SK-N-MC (cell line): ENCODE data around the gene SCML1.

Experiments
- DNase-seq: peaks from one replicate; pipeline ENCODE4 v3.0.0-alpha.2; 2011; ENCODE audit warnings: low read depth, low spot score
- H3K27ac ChIP-seq: fragments of 200-600 bp; sonication (generic); 2 replicates; pipeline ENCODE4 v1.5.1; 2016; ENCODE audit warnings: mixed run types
- H3K36me3 ChIP-seq: fragments of 200-600 bp; sonication (generic); 2 replicates; pipeline ENCODE4 v1.6.1; 2017; ENCODE audit warnings: antibody characterized with exemption, low read length, mixed read lengths; ENCODE audit not compliant: insufficient read depth
- H3K4me3 ChIP-seq: fragments of 200-600 bp; sonication (generic); 2 replicates; pipeline ENCODE4 v1.5.1; 2016
- H3K9ac ChIP-seq: fragments of 200-600 bp; sonication (generic); 2 replicates; pipeline ENCODE4 v1.8.0; 2017; ENCODE audit warnings: mixed run types, mixed read lengths; ENCODE audit not compliant: insufficient read length
- H3K9me3 ChIP-seq: fragments of 200-600 bp; sonication (generic); 2 replicates; pipeline ENCODE4 v1.6.1; 2017; ENCODE audit warnings: low read depth, mild to moderate bottlenecking, antibody characterized with exemption, low read length, moderate library complexity, mixed read lengths
- EZH2 ChIP-seq: fragments of 200-600 bp; sonication (generic); IDR thresholded peaks from one replicate; pipeline ENCODE4 v1.6.1; 2017; ENCODE audit warnings: antibody characterized with exemption
- FOXP2 ChIP-seq: optimal IDR thresholded peaks from 2 replicates; pipeline ENCODE3; 2011; ENCODE audit warnings: mild to moderate bottlenecking, moderate library complexity; ENCODE audit not compliant: insufficient read depth; ENCODE audit errors: extremely low read length, control extremely low read depth
- POLR2AphosphoS5 ChIP-seq: IDR thresholded peaks from 2 replicates; pipeline ENCODE4 v1.6.1; 2012; ENCODE audit warnings: mild to moderate bottlenecking, low read depth, low read length, borderline replicate concordance

Gene SCML1

DNA sequence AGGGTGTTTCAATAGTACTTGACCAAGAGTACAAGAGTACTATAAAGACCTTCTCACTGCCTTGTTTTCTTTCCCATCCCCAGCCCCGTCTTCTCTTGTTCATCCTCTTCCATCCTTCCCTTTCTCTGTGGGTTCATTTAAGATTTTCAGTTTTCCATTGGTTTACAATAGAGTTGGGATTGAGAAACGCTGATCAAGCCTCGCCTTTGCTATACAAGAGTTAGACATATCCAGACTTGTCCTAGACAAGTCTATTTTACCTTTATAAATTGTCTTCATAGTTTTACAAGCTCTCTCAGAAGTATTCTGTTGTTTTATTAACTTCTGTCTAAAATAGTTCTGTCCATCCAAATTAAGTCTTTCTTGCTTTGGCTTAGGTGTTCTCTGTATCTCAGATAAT, 29.6 kb upstream of the SCML1 start:
- Histone ChIP-seq H3K27ac (no peak overlapping the region), H3K9me3 (no peaks in the 10 kb centered on the region), H3K36me3 (no peaks in the 10 kb centered on the region), H3K9ac (no peak overlapping the region), H3K4me3 (no peak overlapping the region)
- no peak for TF ChIP-seq EZH2
- TF ChIP-seq POLR2AphosphoS5 = no peak
- TF ChIP-seq FOXP2 = no peak
- DNase-seq = no peak

DNA sequence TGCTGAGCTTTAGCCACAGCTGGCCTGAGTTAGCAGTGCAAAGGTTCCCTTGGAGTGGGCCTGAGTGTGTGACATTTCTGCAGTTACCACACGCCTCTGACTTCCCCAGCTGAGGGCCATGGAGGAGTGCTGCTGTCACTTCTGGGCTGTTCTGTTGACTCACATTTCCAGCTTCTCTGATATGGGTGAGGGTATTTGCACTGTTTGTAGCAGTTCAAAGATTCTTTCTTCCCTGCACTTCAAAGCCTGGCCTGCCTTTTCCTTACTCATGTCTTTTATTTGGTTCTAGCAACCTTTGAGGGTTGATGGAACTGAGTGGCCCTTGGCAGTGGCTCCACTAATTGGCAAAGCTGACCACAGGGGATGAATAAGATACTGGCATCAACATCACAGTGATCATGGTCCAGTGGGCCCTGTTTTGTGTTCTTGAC, 26.4 kb upstream of the SCML1 start:
- H3K9ac ChIP-seq = no peak overlapping the region
- no peaks in the 10 kb centered on the region for H3K9me3 ChIP-seq
- no peak overlapping the region for H3K27ac ChIP-seq
- DNase-seq = no peak
- H3K36me3 ChIP-seq = no peaks in the 10 kb centered on the region
- TF ChIP-seq FOXP2 (no peak), POLR2AphosphoS5 (no peak), EZH2 (no peak)
- no peak overlapping the region for H3K4me3 ChIP-seq

DNA sequence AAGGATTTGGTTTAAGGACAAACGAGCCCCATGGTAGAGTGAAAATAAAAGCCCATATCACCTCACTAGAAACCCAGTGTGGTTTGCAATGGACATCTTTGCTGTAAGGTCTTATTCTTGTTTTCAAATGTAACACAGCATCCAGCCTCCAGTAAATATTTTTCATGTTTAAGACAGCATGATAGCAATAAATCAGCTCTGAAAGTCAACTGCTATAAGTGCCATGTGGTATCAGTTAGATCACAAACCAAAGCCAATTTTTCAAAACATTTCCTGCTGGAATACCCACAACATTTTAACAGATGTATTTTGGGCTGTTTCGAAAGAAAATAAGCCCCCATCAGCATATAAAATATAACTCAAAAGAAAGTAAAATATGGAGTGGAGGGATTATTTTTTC, 24.0 kb upstream of the SCML1 start:
- H3K36me3 ChIP-seq = no peaks in the 10 kb centered on the region
- DNase-seq = no peak
- H3K9me3 ChIP-seq = no peaks in the 10 kb centered on the region
- H3K9ac ChIP-seq = no peak overlapping the region
- H3K27ac ChIP-seq = no peak overlapping the region
- no peak overlapping the region for H3K4me3 ChIP-seq
- TF ChIP-seq POLR2AphosphoS5 (no peak), EZH2 (no peak), FOXP2 (no peak)

DNA sequence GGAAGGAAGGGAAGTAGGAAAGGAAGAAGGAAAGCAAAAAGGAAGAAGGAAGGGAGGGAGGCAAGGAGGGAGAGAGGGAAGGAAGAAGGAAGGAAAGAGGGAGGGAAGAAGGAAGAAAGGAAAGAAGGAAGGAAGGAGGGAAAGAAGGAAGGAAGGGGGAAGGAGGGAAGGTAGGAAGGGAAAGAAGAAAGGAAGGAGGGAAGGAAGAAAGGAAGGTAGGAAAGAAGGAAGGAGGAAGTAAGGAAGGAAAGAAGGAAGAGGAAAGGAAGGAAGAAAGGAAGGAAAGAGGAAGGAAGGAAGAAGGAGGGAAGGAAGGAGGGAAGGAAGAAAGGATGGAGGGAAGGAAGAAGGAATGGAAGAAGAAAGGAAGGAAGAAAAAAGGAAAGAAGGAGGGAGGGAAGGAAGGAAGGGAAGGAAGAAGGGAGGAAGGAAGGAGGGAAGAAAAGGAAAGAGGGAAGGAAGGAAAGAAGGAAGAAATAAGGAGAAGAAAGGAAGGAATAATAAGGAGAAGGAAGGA, 18.6 kb upstream of the SCML1 start:
- Histone ChIP-seq H3K9ac (no peak overlapping the region), H3K9me3 (no peaks in the 10 kb centered on the region), H3K36me3 (no peaks in the 10 kb centered on the region), H3K4me3 (no peak overlapping the region), H3K27ac (no peak overlapping the region)
- no peak for TF ChIP-seq POLR2AphosphoS5
- no peak for TF ChIP-seq FOXP2
- no peak for TF ChIP-seq EZH2
- DNase-seq = no peak

DNA sequence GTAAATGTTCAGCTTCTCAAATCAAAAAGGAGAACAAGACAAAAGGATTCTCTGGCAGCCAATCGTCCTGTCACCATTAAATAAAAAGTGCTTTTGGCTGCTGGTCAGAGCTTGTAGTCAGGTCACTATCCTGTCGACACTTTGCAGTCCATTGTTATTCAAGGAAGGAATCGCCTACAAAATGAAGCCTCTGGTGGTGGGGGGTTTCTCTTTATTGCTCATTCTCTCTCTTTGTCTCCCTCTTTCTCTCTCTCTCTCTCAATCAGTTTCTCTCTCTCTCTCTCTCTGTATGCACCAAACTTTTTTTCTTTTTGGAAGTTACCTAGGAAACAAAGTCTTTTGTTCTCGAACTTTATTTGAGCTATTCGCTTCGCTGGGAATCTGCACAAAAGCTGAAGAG, 17.6 kb upstream of the SCML1 start:
- Histone ChIP-seq H3K9ac (no peak overlapping the region), H3K27ac (no peak overlapping the region), H3K4me3 (no peak overlapping the region), H3K36me3 (no peaks in the 10 kb centered on the region), H3K9me3 (no peaks in the 10 kb centered on the region)
- no peak for TF ChIP-seq EZH2
- TF ChIP-seq FOXP2 = no peak
- no peak for TF ChIP-seq POLR2AphosphoS5
- no peak for DNase-seq

DNA sequence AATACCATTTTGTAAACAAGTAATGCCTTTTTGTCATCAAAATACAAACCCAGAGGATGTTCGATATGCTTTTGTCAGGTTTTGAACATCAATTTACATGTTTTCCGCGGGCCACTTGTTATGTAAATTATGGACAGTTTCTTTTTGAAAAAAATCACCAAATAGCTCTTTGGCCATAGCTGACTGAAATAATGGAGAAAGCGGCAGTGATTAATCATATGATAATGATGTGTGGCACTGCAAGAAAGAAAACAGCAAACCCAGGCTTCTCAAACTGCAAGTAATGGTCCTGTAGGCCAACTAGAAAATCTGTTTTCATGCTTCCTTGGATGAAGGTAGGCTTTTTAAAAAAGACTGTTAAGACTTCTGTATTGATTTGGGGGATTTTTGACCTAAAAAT, 15.6 kb upstream of the SCML1 start:
- H3K9me3 ChIP-seq = no peaks in the 10 kb centered on the region
- H3K27ac ChIP-seq = no peak overlapping the region
- no peak overlapping the region for H3K9ac ChIP-seq
- H3K4me3 ChIP-seq = no peak overlapping the region
- no peaks in the 10 kb centered on the region for H3K36me3 ChIP-seq
- no peak for DNase-seq
- no peak for TF ChIP-seq POLR2AphosphoS5
- TF ChIP-seq EZH2 = no peak
- TF ChIP-seq FOXP2 = no peak

DNA sequence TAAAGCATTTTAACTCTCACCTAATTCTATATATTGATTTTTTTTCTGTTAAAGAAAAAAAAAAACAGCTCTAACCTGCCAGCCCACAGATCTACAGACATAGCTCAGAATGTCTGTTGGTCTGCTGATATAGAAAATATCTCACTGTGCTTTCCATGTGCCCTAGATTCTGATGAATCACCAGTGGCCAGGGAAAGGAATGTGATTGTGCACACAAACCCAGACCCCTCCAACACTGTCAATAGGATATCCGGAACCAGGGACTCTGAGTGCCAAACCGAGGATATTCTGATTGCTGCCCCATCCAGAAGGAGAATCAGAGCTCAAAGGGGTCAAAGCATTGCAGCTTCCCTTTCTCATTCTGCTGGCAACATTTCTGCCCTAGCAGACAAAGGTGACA, 12.1 kb upstream of the SCML1 start:
- Histone ChIP-seq H3K36me3 (no peaks in the 10 kb centered on the region), H3K9ac (no peak overlapping the region), H3K4me3 (no peak overlapping the region), H3K27ac (no peak overlapping the region), H3K9me3 (no peaks in the 10 kb centered on the region)
- no peak for DNase-seq
- TF ChIP-seq FOXP2 (no peak), POLR2AphosphoS5 (no peak), EZH2 (no peak)

DNA sequence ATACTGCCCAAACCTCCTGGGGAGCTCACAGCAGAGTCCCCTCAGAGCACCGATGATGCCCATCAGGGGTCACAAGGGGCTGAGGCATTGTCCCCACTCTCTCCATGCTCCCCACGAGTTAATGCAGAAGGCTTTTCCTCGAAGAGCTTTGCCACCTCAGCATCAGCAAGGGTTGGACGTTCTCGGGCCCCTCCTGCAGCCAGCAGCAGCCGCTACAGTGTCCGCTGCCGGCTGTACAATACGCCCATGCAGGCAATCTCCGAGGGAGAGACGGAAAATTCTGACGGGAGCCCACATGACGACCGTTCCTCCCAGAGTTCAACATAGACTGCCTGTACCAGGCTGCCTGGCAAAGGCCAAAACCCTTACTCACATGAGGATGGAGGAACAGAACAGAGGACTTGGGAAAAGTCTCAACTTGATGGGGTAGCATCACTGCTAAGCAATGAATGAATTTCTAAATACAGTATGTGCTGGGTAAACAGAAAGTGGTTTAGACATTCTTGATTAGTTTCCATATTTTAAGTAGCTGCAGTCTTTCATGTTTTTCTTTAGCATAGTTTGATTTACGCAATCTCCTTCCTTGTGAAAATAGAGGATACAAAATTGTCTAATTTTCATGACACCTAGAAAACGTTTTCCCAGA, 5.0 kb upstream of the SCML1 start:
- no peak overlapping the region for H3K9ac ChIP-seq
- TF ChIP-seq POLR2AphosphoS5 (no peak), FOXP2 (no peak), EZH2 (no peak)
- no peak for DNase-seq
- no peak overlapping the region for H3K27ac ChIP-seq
- H3K4me3 ChIP-seq = no peak overlapping the region
- no peaks in the 10 kb centered on the region for H3K9me3 ChIP-seq
- H3K36me3 ChIP-seq = no peaks in the 10 kb centered on the region

DNA sequence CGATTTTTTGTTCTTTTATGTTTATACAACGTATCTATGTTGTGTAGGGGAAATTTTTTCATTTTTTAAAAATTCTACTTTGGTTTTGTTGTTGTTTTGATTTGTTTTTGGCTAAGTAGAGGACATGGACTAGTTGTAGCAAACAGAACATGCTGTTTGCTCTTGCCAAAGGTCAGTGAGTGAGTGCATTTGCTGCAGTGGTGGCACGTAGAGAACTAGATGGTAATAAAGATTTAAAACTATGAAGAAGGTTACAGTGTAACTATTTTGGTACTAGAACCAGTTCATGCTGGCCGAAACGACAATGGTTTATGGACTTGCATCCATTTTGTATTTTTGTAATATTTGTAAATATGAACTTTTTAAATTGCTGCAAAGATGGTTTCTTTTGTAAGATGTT, 1.9 kb upstream of the SCML1 start:
- no peaks in the 10 kb centered on the region for H3K36me3 ChIP-seq
- H3K27ac ChIP-seq = peak overlapping the region; percentile 10; the same call in 1 of the 2 replicates
- TF ChIP-seq FOXP2 (no peak), EZH2 (no peak), POLR2AphosphoS5 (no peak)
- H3K9me3 ChIP-seq = no peaks in the 10 kb centered on the region
- no peak overlapping the region for H3K9ac ChIP-seq
- no peak overlapping the region for H3K4me3 ChIP-seq
- DNase-seq = no peak
